HCT116 (cell line): ENCODE measurements around the gene EFNB2. TPM values are rescaled to one million over a fixed set of nuclear protein-coding genes. Genes with fewer than 3 reads are reported as not detected.

Source experiments
- ATAC-seq: fragments of 200-7000 bp; cut with Tn5 transposase; 2 replicates; pipeline ENCODE4 v1.9.1; 2020; ENCODE audit warnings: mild to moderate bottlenecking, moderate library complexity
- BruUV-seq: library from RNA; stranded (reverse); fragments of 400-500 nt; replicated peaks from 2 replicates; lab custom pipeline; 2021; lab: Mats Ljungman, UMichigan
- CTCF ChIA-PET: fragments of 300-600 bp; sonication (Branson Sonifier 250); formaldehyde crosslinking; loops from one replicate; lab custom pipeline; 2021; ENCODE audit warnings: antibody characterized with exemption; lab: Charles Lee
- POLR2A ChIA-PET: fragments of 300-600, 350-600 bp; sonication (Branson Sonifier 250); formaldehyde crosslinking; loops from one replicate; lab custom pipeline; 2021; ENCODE audit warnings: antibody characterized with exemption; lab: Charles Lee
- RAD21 ChIA-PET, 2 experiments: fragments of 300-600 bp; sonication (Branson Sonifier 250); formaldehyde crosslinking; loops; one replicate each; lab custom pipeline; 2023; ENCODE audit warnings: low total read pairs in 2 of 2; ENCODE audit not compliant: uncharacterized antibody in 2 of 2, unreplicated experiment in 2 of 2, low non-redundant PET in 1 of 2; lab: Charles Lee
- DNase-seq: peaks from one replicate; pipeline ENCODE4 v3.0.0-alpha.2; 2010; ENCODE audit warnings: low read depth, low spot score
- H2AFZ ChIP-seq: fragments of 200-600 bp; shearing (Covaris generic), sonication (generic); 2 replicates; pipeline ENCODE4 v1.6.1; 2017; ENCODE audit warnings: low read depth, mixed run types, mixed read lengths, antibody characterized with exemption, low read length; ENCODE audit not compliant: poor library complexity, severe bottlenecking
- H3K27ac ChIP-seq: 2 replicates; pipeline ENCODE4 v1.5.1; 2012; ENCODE audit warnings: low read depth, low read length
- H3K27me3 ChIP-seq: fragments of 200-600 bp; sonication (generic); 2 replicates; pipeline ENCODE4 v1.6.1; 2016; ENCODE audit warnings: mixed run types, low read length, mixed read lengths; ENCODE audit not compliant: insufficient read depth
- H3K36me3 ChIP-seq, 2 experiments: fragments of 200-500 bp in 1 of 2; fragments of 200-600 bp in 1 of 2; sonication (Bioruptor generic) in 1 of 2; sonication (generic) in 1 of 2; 2 replicates each; pipeline versions ENCODE4 v1.5.1 to v1.6.1; 2014 to 2016; ENCODE audit warnings: low read length in 2 of 2, inconsistent platforms in 1 of 2, mixed read lengths in 1 of 2, mixed run types in 1 of 2; ENCODE audit not compliant: insufficient read depth in 2 of 2, control insufficient read depth in 1 of 2
- H3K4me1 ChIP-seq, 2 experiments: fragments of 200-600 bp in 1 of 2; sonication (generic) in 1 of 2; 2 replicates each; pipeline versions ENCODE4 v1.5.1 to v1.6.1; 2012 to 2017; ENCODE audit warnings: low read length in 2 of 2, inconsistent platforms in 1 of 2, mild to moderate bottlenecking in 1 of 2, mixed read lengths in 1 of 2, mixed run types in 1 of 2, moderate library complexity in 1 of 2; ENCODE audit not compliant: insufficient read depth in 2 of 2, control insufficient read depth in 1 of 2
- H3K4me2 ChIP-seq: fragments of 200-600 bp; sonication (generic); 2 replicates; pipeline ENCODE4 v1.6.1; 2017; ENCODE audit warnings: mixed run types, low read length, mixed read lengths
- H3K4me3 ChIP-seq, 2 experiments: fragments of 200-600 bp in 1 of 2; sonication (generic) in 1 of 2; replicated peaks in 1 of 2; 2 replicates each; pipeline ENCODE4 v1.5.1; 2011 to 2016; ENCODE audit warnings: low read length in 2 of 2, control low read depth in 1 of 2, low read depth in 1 of 2, mild to moderate bottlenecking in 1 of 2, mixed read lengths in 1 of 2, mixed run types in 1 of 2
- H3K79me2 ChIP-seq: fragments of 200-600 bp; sonication (generic); 2 replicates; pipeline ENCODE4 v1.6.1; 2017; ENCODE audit warnings: mild to moderate bottlenecking, mixed run types, low read length, moderate library complexity, mixed read lengths; ENCODE audit not compliant: insufficient read depth
- H3K9ac ChIP-seq: fragments of 200-600 bp; sonication (generic); 2 replicates; pipeline ENCODE4 v1.6.1; 2016; ENCODE audit warnings: low read length, mixed read lengths
- H3K9me2 ChIP-seq: fragments of 200-600 bp; sonication (generic), shearing (Covaris generic); 2 replicates; pipeline ENCODE4 v1.6.1; 2017; ENCODE audit warnings: mixed run types, mild to moderate bottlenecking, moderate library complexity; ENCODE audit not compliant: insufficient read depth
- H3K9me3 ChIP-seq, 2 experiments: fragments of 200-500 bp in 1 of 2; fragments of 200-600 bp in 1 of 2; sonication (Bioruptor generic) in 1 of 2; sonication (generic) in 1 of 2; 2 replicates each; pipeline ENCODE4 v1.6.1; 2014 to 2017; ENCODE audit warnings: low read length in 2 of 2, mixed read lengths in 2 of 2, inconsistent platforms in 1 of 2, low read depth in 1 of 2, mild to moderate bottlenecking in 1 of 2, mixed run types in 1 of 2, moderate library complexity in 1 of 2; ENCODE audit not compliant: control insufficient read depth in 1 of 2, insufficient read depth in 1 of 2
- H4K20me1 ChIP-seq: fragments of 200-600 bp; sonication (generic), shearing (Covaris generic); 2 replicates; pipeline ENCODE4 v1.6.1; 2017; ENCODE audit warnings: mixed run types, mild to moderate bottlenecking, moderate library complexity; ENCODE audit not compliant: insufficient read depth
- ATF3 ChIP-seq: IDR thresholded peaks from 2 replicates; pipeline ENCODE4 v1.6.1; 2012
- CBX3 ChIP-seq: IDR thresholded peaks from 2 replicates; pipeline ENCODE4 v1.6.1; 2012; ENCODE audit warnings: low read depth
- CTCF ChIP-seq, 3 experiments: fragments of 200-600 bp in 1 of 3; sonication (generic) in 1 of 3; IDR thresholded peaks in 2 of 3; conservative IDR thresholded peaks in 1 of 3; 2 replicates each; pipeline ENCODE4 v1.5.1; 2012 to 2017; ENCODE audit warnings: low read depth in 2 of 3, low read length in 2 of 3, antibody characterized with exemption in 1 of 3, borderline replicate concordance in 1 of 3, control low read depth in 1 of 3, mild to moderate bottlenecking in 1 of 3, mixed read lengths in 1 of 3, mixed run types in 1 of 3, moderate library complexity in 1 of 3; ENCODE audit not compliant: insufficient read depth in 1 of 3
- EGR1 ChIP-seq: IDR thresholded peaks from 2 replicates; pipeline ENCODE4 v1.6.1; 2012; ENCODE audit warnings: low read depth
- ELF1 ChIP-seq: IDR thresholded peaks from 2 replicates; pipeline ENCODE4 v1.6.1; 2012; ENCODE audit warnings: low read depth, borderline replicate concordance
- EZH2phosphoT487 ChIP-seq: fragments of 200-600 bp; IDR thresholded peaks from 2 replicates; pipeline ENCODE4 v1.6.1; 2018; ENCODE audit warnings: antibody characterized with exemption, borderline replicate concordance
- FOSL1 ChIP-seq: IDR thresholded peaks from 2 replicates; pipeline ENCODE4 v1.6.1; 2012; ENCODE audit warnings: low read depth
- JUND ChIP-seq: IDR thresholded peaks from 2 replicates; pipeline ENCODE4 v1.6.1; 2012
- POLR2AphosphoS5 ChIP-seq: IDR thresholded peaks from 2 replicates; pipeline ENCODE4 v1.6.1; 2011; ENCODE audit warnings: mild to moderate bottlenecking, low read depth, low read length, moderate library complexity
- REST ChIP-seq: IDR thresholded peaks from 2 replicates; pipeline ENCODE4 v1.6.1; 2012; ENCODE audit warnings: low read depth
- SP1 ChIP-seq: IDR thresholded peaks from 2 replicates; pipeline ENCODE4 v1.6.1; 2012; ENCODE audit warnings: low read depth
- SRF ChIP-seq: IDR thresholded peaks from 2 replicates; pipeline ENCODE4 v1.6.1; 2012; ENCODE audit warnings: low read depth
- TCF7L2 ChIP-seq: IDR thresholded peaks from 2 replicates; pipeline ENCODE4 v1.7.0; 2011; ENCODE audit warnings: borderline replicate concordance, inconsistent platforms; ENCODE audit not compliant: insufficient read depth, insufficient read length; ENCODE audit errors: extremely low read depth
- YY1 ChIP-seq: IDR thresholded peaks from 2 replicates; pipeline ENCODE4 v1.6.1; 2011; ENCODE audit warnings: low read length, low read depth, moderate library complexity, mild to moderate bottlenecking; ENCODE audit not compliant: insufficient replicate concordance; ENCODE audit errors: extremely low read depth
- ZBTB33 ChIP-seq: IDR thresholded peaks from 2 replicates; pipeline ENCODE4 v1.6.1; 2011; ENCODE audit warnings: mild to moderate bottlenecking, low read length, moderate library complexity; ENCODE audit not compliant: insufficient replicate concordance; ENCODE audit errors: extremely low read depth
- ZFX ChIP-seq: fragments of 450-650 bp; IDR thresholded peaks from 2 replicates; pipeline ENCODE4 v1.6.1; 2017
- ZNF274 ChIP-seq: fragments of 200-500 bp; sonication (Bioruptor generic); IDR thresholded peaks from 2 replicates; pipeline ENCODE4 v1.6.1; 2014; ENCODE audit warnings: mild to moderate bottlenecking, low read depth, low read length, inconsistent platforms
- intact Hi-C: fragments of 100-400 bp; cut with micrococcal nuclease; formaldehyde crosslinking; loops from 2 replicates; pipeline ENCODE4 v1.10.0; 2022
- total RNA-seq: library from RNA; stranded (reverse); gene quantifications from one replicate; pipeline ENCODE4 v1.2.1, GENCODE V29; 2021; ENCODE audit not compliant: unreplicated experiment

EFNB2 gene
- total RNA-seq, 1 experiment from 2014 or later: 30.9 TPM

GRCh38 chr13:106491463-106491862 is 44.0 kb downstream of the EFNB2 start:
- ATAC-seq (no peak), DNase-seq (no peak)
- peaks cover 5 to 19% of the 10 kb centered on the region in 2 experiments; a peak in 3 of 4 replicates for H3K4me1 ChIP-seq
- no peak overlapping the region for H3K4me2 ChIP-seq
- intact Hi-C loops: no loop called here
- H3K9ac ChIP-seq: no peak overlapping the region
- TF ChIP-seq CBX3 (no peak), POLR2AphosphoS5 (no peak), EGR1 (no peak), JUND (no peak), SP1 (no peak), ZFX (no peak), ZBTB33 (no peak), EZH2phosphoT487 (no peak), ZNF274 (no peak), TCF7L2 (no peak), FOSL1 (no peak), YY1 (no peak), REST (no peak), ELF1 (no peak), CTCF (IDR thresholded peaks at IDR 0.05 in 2 of 3, conservative IDR thresholded peaks at IDR 0.05 in 1 of 3; ENCODE audit: borderline replicate concordance in 1 of 3, insufficient read depth in 1 of 3, low read depth in 2 of 3, low read length in 2 of 3) (no peak), SRF (no peak), ATF3 (no peak)
- H4K20me1 ChIP-seq: no peaks in the 10 kb centered on the region
- RAD21 ChIA-PET: no interaction called here
- no peak overlapping the region for H3K4me3 ChIP-seq
- peaks cover 5% of the 10 kb centered on the region; the same call in 1 of the 2 replicates for H3K79me2 ChIP-seq
- H3K27me3 ChIP-seq: no peaks in the 10 kb centered on the region
- peaks cover 19 to 26% of the 10 kb centered on the region in 2 experiments; a peak in 3 of 4 replicates for H3K36me3 ChIP-seq
- H2AFZ ChIP-seq: no peak overlapping the region
- no peak overlapping the region for H3K27ac ChIP-seq
- CTCF ChIA-PET: no interaction called here
- BruUV-seq: no TSS peak
- POLR2A ChIA-PET: no interaction called here
- H3K9me3 ChIP-seq: no peaks in the 10 kb centered on the region
- no peaks in the 10 kb centered on the region for H3K9me2 ChIP-seq
